ENCODE data around the gene PCP4.

PCP4 gene

GRCh38 chr21:39976800-39977199 is 109.6 kb downstream of the PCP4 start:
- DNase-seq = no peak

Data from activated CD4-positive, alpha-beta T cell treated with anti-CD3 and anti-CD28 coated beads, Interleukin-10, Interleukin-2, amounts not matched to agents 100 ng/mL and 50 ng/mL, durations not matched to agents 16 hours and 8 hours (primary cell).